Measurements from ENCODE around the gene SPOCK1. TPM values are rescaled to one million over a fixed set of nuclear protein-coding genes. Genes with fewer than 3 reads are reported as not detected.

The SPOCK1 gene
- total and polyA plus RNA-seq, 2 experiments from 2014 or later = 268 to 471 TPM

DNA sequence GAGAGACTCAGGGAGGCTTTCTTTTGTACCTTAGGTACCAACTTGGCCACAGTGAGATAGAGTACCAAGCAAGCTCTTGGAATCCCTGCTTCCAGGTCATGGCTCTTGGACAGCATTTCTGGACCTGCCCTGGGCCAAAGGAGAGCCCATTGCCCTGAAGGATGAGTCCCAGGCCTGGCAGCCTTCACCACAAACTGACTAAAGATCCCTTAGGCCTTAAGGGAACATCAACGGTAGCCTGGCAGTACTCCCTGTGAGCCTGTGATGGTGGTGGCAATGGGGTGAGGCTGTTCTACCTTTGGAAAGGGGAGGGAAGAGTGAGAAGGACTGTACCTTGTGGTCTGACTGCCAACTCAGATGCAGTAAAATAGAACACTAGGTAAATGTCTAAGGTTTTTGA lies 334.6 kb downstream of the SPOCK1 start:
- Histone ChIP-seq H4K20me1 (ENCODE audit: insufficient read depth) (peaks cover 19% of the 10 kb centered on the region; the same call in 1 of the 2 replicates), H3K4me3 (no peak overlapping the region), H3K9me3 (ENCODE audit: low read depth) (no peaks in the 10 kb centered on the region), H3K79me2 (ENCODE audit: insufficient read depth) (peaks cover 88% of the 10 kb centered on the region), H3K27ac (no peak overlapping the region), H3K4me2 (ENCODE audit: unreplicated experiment) (no peak overlapping the region), H3K27me3 (replicated peaks; ENCODE audit: insufficient read depth) (no peaks in the 10 kb centered on the region), H3K4me1 (ENCODE audit: insufficient read depth) (no peaks in the 10 kb centered on the region), H3K9ac (no peak overlapping the region), H3K9me2 (ENCODE audit: insufficient read depth) (no peaks in the 10 kb centered on the region; the same call in 1 of the 2 replicates), H3F3A (ENCODE audit: insufficient read depth) (no peaks in the 10 kb centered on the region), H3K36me3 (ENCODE audit: low read depth) (no peaks in the 10 kb centered on the region), H2AFZ (no peak overlapping the region)
- WGBS, 2 experiments (ENCODE audit: low coverage in 1 of 2, low lambda C conversion rate in 2 of 2, missing lambda C conversion rate in 2 of 2) = 86 to 95% methylated on average over 1 of the region's 1 CpG
- TF ChIP-seq EZH2phosphoT487 (IDR thresholded peaks at IDR 0.05; ENCODE audit: insufficient read depth, low read depth) (no peak), EZH2 (IDR thresholded peaks at IDR 0.05; ENCODE audit: insufficient read depth, poor library complexity, severe bottlenecking) (no peak)
- in situ Hi-C loops (cut with MboI) = no loop called here
- DNase-seq = no peak

DNA sequence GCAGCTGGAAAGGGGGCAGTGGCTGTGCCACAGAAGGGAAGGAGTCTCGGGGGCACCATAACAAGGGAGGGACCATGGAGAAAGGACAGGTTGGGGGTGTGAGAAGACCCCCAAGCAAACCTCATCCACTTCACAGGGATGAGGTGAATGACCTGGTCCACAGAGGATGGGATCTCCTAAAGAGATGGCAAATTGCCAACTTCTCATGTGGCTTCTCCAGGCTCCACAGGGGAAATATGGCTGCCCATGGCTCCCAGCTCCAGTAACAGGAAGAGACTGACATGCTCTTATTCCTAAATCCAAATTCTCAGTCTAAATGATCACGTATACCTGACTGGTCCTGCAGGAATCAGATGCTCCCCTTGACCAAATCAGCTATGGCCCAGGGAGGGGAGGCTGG lies 340.4 kb downstream of the SPOCK1 start:
- H3K79me2 ChIP-seq (ENCODE audit: insufficient read depth) = peaks cover 69% of the 10 kb centered on the region
- H3K9me2 ChIP-seq (ENCODE audit: insufficient read depth) = no peaks in the 10 kb centered on the region
- no peak overlapping the region for H3K4me3 ChIP-seq
- no peaks in the 10 kb centered on the region for H3K27me3 ChIP-seq (replicated peaks; ENCODE audit: insufficient read depth)
- H4K20me1 ChIP-seq (ENCODE audit: insufficient read depth) = no peaks in the 10 kb centered on the region
- DNase-seq = no peak
- no peaks in the 10 kb centered on the region for H3F3A ChIP-seq (ENCODE audit: insufficient read depth)
- in situ Hi-C loops (cut with MboI) = no loop called here
- WGBS, 2 experiments (ENCODE audit: low coverage in 1 of 2, low lambda C conversion rate in 2 of 2, missing lambda C conversion rate in 2 of 2) = 96 to 100% methylated on average over 2 of the region's 2 CpGs
- H3K4me2 ChIP-seq (ENCODE audit: unreplicated experiment) = no peak overlapping the region
- no peak overlapping the region for H3K27ac ChIP-seq
- H3K36me3 ChIP-seq (ENCODE audit: low read depth) = no peaks in the 10 kb centered on the region
- H3K9ac ChIP-seq = no peak overlapping the region
- no peak overlapping the region for H2AFZ ChIP-seq
- TF ChIP-seq EZH2 (IDR thresholded peaks at IDR 0.05; ENCODE audit: insufficient read depth, poor library complexity, severe bottlenecking) = no peak
- no peak for TF ChIP-seq EZH2phosphoT487 (IDR thresholded peaks at IDR 0.05; ENCODE audit: insufficient read depth, low read depth)
- H3K4me1 ChIP-seq (ENCODE audit: insufficient read depth) = no peaks in the 10 kb centered on the region
- H3K9me3 ChIP-seq (ENCODE audit: low read depth) = no peaks in the 10 kb centered on the region

DNA sequence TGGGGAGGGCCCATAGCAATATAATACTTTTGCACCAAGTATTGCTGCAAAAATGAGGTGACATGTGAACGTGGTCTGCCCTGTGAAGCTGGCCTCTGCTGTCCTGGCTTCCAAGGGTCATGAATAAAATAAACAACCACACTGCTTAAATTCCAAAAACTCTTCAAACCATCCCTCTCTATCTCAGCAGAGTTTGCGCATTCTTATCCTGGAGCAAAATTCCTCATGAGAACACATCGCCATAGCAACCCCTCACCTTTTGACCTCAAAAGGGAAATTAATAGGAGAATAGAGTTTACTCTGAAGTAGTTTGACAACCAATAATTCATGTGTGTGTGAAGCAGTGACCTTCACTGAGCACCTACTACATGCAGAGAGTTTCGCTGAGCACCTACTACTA lies 342.9 kb downstream of the SPOCK1 start:
- Histone ChIP-seq H3K4me3 (no peak overlapping the region), H3K79me2 (ENCODE audit: insufficient read depth) (peaks cover 64% of the 10 kb centered on the region), H3K4me1 (ENCODE audit: insufficient read depth) (no peaks in the 10 kb centered on the region), H3K27ac (no peak overlapping the region), H4K20me1 (ENCODE audit: insufficient read depth) (no peaks in the 10 kb centered on the region; the same call in 1 of the 2 replicates), H3K9me2 (ENCODE audit: insufficient read depth) (no peaks in the 10 kb centered on the region), H3K4me2 (ENCODE audit: unreplicated experiment) (no peak overlapping the region), H3K27me3 (replicated peaks; ENCODE audit: insufficient read depth) (no peaks in the 10 kb centered on the region), H3K36me3 (ENCODE audit: low read depth) (no peaks in the 10 kb centered on the region), H3K9me3 (ENCODE audit: low read depth) (no peaks in the 10 kb centered on the region), H2AFZ (no peak overlapping the region), H3F3A (ENCODE audit: insufficient read depth) (no peaks in the 10 kb centered on the region), H3K9ac (no peak overlapping the region)
- in situ Hi-C loops (cut with MboI) = no loop called here
- DNase-seq = no peak
- 98 to 99% methylated on average over 4 of the region's 4 CpGs for WGBS, 2 experiments (ENCODE audit: low coverage in 1 of 2, low lambda C conversion rate in 2 of 2, missing lambda C conversion rate in 2 of 2)
- TF ChIP-seq EZH2phosphoT487 (IDR thresholded peaks at IDR 0.05; ENCODE audit: insufficient read depth, low read depth) = no peak
- no peak for TF ChIP-seq EZH2 (IDR thresholded peaks at IDR 0.05; ENCODE audit: insufficient read depth, poor library complexity, severe bottlenecking)

DNA sequence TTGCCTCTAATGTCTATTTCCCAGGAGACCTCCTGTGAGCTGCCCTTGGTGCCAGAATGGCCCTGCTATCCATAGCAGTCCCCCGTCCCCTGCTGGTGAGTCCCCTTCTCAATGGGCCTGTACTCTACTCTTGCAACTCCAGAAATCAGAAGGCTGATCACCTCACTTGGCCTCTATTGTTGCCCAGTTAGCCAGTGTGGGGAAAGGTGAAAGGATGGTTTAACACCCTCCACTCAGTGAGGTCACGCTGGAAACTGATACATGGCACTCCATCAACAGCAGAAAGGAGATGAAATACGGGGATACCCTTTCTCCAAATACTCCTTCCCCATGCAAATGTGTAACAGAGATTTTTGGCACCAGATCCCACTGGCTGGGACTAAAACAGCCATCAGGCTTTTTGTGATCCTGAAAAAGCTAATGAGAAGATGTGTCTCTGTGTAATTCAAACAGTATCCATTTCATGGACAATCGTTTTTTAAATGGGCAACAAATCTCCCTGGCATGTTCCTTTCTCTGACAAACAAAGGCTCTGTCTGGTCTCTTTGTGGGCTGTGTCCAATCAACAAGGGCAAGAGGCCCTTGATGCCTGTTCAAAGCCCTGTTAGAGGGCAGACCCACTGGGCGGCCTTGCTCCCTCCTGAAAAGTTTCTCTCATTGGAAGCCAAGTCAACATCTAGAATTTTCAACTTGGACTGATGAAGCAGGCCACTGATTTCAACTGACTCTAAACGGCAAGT lies 343.7 kb downstream of the SPOCK1 start:
- in situ Hi-C loops (cut with MboI) = no loop called here
- Histone ChIP-seq H3K9ac (no peak overlapping the region), H3K4me1 (ENCODE audit: insufficient read depth) (no peaks in the 10 kb centered on the region), H4K20me1 (ENCODE audit: insufficient read depth) (no peaks in the 10 kb centered on the region; the same call in 1 of the 2 replicates), H3K27ac (no peak overlapping the region), H3K27me3 (replicated peaks; ENCODE audit: insufficient read depth) (no peaks in the 10 kb centered on the region), H3K4me3 (no peak overlapping the region), H2AFZ (no peak overlapping the region), H3K79me2 (ENCODE audit: insufficient read depth) (peaks cover 62% of the 10 kb centered on the region), H3F3A (ENCODE audit: insufficient read depth) (no peaks in the 10 kb centered on the region), H3K9me3 (ENCODE audit: low read depth) (no peaks in the 10 kb centered on the region), H3K9me2 (ENCODE audit: insufficient read depth) (no peaks in the 10 kb centered on the region), H3K4me2 (ENCODE audit: unreplicated experiment) (no peak overlapping the region), H3K36me3 (ENCODE audit: low read depth) (no peaks in the 10 kb centered on the region)
- no peak for DNase-seq
- no peak for TF ChIP-seq EZH2 (IDR thresholded peaks at IDR 0.05; ENCODE audit: insufficient read depth, poor library complexity, severe bottlenecking)
- TF ChIP-seq EZH2phosphoT487 (IDR thresholded peaks at IDR 0.05; ENCODE audit: insufficient read depth, low read depth) = no peak
- WGBS, 2 experiments (ENCODE audit: low coverage in 1 of 2, low lambda C conversion rate in 2 of 2, missing lambda C conversion rate in 2 of 2) = 80 to 84% methylated on average over 6 of the region's 6 CpGs
